ENCODE measurements around the gene IER3.
"Not testable (repeated sequence)": the region's sequence is repeated elsewhere in the genome, so short reads cannot be mapped to it uniquely, and the experiment has no call there.

Gene IER3

DNA sequence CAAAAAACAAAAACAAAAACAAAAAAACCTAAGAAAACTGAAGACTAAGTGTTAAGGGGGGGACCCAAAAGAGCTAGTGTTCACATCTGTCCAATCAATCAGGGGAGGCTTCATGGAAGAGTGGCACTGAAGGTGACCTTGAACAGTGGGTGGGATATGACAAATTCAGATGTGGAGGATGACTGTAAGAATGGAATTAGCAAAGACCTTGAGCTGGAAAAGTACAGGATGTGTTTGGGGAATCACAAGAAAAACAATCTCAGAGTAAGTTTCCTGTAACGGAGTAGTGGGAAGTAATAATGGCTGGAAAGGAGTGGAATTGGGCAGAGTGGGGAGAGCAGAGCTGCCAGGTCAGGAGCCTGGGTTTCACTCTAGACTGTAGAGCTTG, 2.9 kb upstream of the IER3 start:
- DNase-seq: no peak

DNA sequence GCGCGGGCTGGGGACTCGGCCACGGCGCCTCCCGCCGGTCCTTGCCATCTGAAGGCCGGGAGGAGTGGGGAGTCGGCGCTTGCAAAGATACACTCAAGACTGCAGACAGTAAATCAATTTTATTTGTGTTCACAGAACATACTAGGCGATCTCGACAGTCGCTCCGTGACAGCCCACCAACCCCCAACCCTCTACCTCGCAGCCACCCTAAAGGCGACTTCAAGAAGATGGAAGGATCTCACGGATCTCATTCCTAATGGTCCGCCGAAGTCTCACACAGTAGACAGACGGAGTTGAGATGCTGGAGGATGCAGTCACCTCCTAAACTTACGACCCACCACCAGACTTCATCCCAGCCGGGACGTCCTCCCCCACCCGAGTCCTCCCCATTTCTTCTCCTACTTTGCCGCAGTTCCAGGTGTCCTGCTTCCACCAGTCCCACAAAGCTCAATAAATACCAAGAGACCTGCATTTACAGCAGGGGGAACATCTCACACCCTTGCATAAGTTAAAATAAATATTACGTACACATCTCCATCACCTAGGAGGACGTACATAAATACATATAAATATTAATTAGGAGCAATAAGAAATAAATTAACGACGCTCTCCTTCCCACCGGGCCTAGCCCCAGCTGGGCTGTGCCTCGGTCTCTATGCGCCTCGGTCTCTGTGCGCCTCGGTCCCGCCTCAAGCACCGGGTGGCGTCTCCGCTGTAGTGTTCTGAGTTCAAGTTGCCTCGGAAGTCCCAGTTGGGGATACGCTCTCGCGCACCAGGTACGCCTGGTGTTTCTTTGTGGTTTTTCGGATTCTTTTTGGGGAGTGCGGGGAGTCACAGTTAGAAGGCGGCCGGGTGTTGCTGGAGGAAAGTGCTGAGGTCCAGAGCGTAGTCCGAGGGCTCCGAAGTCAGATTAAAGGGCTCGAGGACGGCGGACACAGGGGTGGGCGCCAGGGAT, 971 bp downstream of the IER3 start:
- no peak for DNase-seq

DNA sequence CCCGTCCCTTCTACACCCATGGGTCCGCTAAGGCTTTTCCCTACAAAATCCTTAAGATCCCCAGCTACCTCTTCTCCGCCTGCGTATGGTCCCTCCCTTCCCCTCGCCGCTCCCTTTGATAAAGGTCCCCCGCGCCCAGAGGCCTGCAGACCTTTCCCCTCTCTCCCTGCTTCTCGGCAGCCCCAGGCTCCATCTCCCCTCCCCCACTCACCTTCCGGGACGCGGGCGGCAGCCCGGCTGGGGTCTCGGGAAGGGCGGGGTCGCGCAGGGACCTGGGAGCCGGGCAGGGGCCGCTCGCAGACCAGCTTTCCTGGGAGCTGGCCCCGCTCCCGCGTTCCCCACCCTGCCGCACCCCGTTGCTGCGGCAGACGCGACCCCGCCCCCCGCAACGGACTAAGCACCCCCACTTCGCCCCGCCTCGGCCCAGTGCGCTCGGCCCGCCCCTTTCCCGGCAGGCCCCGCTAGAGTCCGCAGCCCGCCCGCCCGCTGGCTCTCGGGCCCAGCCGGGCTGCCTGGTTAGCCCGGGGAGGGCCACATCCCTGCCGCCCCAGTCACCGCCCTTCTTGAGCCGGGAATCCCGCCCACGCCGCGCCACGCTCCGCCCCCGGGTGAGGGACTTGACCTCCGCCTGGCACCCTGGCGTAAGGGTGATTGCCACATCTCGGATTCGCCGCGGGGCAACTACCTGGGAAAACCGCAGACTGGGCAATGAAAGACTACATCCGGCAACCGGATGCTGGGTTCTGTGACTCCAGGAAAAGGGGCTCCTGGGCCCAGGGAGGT, 1.8 kb downstream of the IER3 start, which contains the start of gene FLOT1:
TSS of gene FLOT1 (minus strand) at position 372 of the 783 bp plus-strand sequence. CDS start 498 bp downstream, outside the sequence.
- DNase-seq: peak; percentile 66

DNA sequence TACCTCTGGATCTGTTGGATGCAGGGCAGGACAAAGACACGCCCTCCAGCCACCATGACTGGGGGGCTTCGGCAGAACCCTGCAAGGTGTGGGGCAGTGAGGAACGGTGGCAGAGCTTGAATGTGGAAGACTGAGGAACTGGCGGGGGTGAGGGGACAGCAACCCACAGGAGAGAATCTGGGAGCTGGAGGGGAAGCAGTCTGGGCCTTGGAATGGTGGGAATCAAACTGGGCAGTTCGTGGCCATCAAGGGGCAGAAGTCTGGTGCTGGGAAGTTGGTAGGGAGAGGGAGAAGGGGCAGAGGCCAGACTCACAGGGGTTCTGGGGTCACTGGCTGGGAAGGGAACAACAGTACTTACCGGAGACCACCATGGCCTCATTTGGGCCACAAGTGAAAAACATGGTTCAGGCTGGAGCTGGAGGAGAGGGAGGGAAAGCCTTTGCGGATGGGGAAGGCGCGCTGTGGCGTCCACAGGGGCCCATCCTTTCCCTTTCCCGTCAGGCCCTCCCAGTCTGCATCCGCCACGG, 2.5 kb downstream of the IER3 start:
- no peak for DNase-seq

DNA sequence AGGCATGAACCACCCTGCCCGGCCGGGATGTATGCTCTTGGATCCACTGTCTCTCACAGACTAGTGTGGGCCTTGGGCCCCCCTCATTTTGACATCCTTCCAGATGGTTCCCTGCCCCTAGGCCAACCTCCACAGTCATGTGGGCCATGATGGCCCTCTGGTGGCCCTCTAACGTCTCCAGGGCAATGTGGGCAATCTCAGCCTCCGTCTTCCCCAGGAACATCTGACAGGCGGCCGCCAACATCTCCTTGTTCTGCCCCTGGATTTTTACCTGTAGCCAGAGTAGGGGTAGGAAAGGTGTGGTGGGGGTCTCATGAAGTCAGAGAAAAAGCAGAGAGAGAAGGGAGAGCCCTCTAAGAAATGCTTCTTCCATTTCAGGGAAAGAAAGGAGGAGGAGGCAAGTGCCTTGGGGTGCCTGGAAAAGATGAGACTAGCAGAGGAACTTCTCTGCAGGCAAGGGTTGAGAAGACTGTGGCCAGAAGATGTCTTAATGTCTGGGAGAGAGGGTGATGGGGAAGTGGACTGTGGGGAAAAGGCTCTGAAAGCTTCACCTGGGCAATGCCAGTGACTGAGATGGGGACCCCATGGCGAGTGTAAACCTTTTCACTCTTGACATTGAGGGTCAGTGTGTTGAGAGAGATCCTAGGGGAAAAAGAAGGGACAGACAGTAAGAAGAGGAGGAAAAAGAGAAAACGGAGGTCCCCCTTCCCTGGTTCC, 3.1 kb downstream of the IER3 start:
- DNase-seq: no peak

DNA sequence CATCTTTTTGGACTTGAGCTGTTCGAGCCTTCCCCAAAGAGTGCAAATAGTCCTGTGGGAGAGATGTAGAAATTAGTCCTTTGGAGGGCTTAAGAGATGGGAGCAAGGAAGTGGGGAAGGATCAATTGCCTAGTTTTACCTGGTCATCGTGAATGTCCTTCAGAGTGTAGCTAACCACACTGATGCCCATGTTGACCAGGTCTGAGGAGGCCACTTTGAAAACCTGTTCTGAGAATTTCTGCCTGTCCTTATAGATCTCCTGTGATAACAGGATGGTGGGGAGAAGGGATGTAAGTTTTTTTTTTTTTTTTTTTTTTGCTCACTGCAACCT, 3.8 kb downstream of the IER3 start:
- no peak for DNase-seq

DNA sequence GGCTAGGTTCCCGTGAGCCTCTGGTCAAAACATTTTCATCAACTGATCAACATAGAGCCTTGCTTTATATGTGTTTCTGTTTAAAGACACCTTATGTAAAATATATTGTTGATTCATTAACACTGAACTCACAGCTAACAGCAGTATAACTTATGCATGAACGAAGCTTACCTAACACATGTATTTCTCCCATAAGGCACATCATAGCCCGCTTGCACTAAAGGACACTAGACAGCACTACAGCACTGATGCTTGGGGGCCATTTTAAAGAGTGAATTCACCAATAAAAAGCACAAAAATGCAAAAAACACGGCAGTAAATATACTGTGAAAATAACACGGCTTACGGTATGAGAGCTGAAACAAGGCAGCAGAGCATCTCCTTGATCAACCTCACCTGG, 5.8 kb downstream of the IER3 start:
- no peak for DNase-seq

DNA sequence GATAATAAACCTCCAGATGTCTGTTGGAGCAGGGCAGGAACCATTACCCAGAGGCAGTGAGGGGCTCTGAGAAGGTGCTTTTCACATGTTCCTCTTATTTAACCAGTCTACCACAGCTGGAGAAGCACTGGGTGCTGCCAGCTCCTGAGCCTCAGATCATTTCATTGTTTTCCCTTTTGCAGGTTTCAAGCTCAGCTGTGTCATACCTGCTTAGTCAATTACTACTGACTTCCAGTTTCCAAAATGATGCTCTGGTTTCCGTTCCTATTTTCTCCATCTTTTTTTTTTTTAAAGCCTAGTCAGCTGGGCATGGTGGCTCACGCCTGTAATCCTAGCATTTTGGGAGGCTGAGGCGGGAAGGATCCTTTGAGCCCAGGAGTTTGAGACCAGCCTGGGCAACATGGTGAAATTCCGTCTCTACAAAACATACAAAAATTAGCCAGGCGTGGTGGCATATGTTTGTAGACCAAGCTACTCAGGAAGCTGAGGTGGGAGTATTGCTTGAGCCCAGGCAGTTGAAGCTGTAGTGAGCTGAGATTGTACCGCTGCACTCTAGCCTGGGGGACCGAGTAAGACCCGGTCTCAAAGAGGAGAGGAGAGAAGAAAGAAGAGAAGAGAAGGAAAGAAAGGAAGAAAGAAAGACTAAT, 8.6 kb downstream of the IER3 start:
- no peak for DNase-seq

DNA sequence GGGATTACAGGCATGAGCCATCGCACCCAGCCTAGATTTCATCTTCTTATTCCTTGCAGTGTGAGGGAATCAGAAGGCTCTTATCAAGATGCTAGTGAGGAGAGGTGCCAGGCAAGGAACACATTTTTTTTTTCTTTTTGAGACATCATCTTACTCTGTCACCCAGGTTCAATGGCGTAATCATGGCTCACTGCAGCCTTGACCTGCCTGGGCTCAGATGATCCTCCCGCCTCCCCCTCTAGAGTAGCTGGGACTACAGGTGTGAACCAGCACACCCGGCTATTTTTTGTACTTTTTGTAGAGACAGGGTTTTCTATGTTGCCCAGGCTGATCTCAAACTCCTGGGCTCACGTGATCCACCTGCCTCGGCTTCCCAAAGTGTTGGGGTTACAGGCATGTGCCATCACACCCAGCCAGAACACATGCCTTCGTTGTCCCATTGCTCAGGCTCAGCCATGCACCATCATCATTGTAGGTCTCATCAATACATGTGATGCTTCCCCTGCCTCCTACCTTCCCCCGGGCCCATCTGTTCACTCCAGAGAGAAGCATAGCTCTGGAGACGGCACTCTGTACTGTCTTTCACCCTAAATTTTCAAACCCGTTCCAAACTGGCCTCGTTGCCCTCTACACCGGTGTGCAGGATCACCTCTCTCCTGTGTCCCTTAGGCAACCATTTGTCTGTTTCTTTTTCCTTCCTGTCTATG, 12.0 kb downstream of the IER3 start:
- no peak for DNase-seq

DNA sequence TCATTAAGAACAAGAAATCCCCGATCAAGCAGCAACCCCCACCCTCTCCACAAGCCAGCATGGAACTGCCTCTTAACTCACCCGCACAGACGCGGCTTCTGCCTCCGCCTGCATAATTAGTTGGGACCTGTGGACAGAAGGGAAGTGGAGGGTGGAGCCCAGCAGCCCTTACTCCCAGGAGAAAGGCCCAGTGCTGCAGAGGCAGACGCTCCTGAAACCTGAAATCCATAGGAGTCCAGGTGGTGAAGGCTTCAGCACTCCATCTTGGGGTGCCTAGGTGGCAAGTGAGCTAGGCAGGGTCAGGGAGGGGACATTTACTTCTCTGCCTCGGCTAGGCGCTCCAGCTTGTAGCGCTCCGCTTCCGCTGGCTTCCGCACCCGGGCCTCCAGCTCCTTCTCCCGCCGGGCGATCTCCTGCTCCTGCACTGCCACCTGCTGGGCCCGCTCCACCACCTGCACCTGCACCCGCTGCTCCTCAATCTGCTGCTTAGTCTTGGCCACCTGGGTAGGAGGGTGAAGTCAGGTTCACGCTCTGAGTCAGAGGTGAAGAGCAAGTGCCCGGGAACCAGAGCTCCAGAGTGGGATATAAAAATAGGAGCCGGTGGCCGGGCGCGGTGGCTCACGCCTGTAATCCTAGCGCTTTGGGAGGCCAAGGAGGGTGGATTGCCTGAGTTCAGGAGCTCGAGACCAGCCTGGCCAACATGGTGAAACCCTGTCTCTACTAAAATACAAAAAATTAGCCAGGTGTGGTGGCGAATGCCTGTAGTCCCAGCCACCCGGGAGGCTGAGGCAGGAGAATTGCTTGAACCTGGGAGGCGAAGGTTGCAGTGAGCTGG, 13.5 kb downstream of the IER3 start:
- DNase-seq: peak; percentile 84

DNA sequence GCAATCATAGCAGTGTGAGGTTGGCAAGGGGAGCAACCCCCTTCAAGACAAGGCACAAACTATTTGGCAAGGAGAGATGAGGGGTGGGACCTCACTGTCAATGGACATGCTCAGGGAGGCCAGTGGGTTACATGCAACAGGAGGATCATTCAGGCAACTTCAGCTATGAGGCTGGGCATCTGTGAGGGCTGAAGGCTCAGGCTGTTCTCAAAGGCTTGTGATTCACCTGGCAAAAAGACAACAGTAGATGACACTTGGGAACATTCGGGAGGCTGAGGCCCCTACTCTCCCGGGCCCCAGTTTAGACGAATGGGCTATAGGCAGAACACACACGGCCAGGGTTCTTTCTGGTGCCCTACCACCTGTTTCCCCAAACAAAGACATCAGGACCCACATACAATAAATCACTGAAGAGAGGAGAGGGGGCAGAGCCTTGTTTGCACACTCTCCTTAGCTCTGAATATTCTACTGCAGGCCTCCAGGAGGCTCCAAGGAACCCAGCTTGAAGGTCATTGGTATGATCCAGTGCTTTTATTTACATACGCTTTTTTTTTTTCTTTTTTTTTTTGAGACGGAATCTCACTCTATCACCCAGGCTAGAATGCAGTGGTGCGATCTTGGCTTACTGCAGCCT, 16.3 kb downstream of the IER3 start:
- no peak for DNase-seq

DNA sequence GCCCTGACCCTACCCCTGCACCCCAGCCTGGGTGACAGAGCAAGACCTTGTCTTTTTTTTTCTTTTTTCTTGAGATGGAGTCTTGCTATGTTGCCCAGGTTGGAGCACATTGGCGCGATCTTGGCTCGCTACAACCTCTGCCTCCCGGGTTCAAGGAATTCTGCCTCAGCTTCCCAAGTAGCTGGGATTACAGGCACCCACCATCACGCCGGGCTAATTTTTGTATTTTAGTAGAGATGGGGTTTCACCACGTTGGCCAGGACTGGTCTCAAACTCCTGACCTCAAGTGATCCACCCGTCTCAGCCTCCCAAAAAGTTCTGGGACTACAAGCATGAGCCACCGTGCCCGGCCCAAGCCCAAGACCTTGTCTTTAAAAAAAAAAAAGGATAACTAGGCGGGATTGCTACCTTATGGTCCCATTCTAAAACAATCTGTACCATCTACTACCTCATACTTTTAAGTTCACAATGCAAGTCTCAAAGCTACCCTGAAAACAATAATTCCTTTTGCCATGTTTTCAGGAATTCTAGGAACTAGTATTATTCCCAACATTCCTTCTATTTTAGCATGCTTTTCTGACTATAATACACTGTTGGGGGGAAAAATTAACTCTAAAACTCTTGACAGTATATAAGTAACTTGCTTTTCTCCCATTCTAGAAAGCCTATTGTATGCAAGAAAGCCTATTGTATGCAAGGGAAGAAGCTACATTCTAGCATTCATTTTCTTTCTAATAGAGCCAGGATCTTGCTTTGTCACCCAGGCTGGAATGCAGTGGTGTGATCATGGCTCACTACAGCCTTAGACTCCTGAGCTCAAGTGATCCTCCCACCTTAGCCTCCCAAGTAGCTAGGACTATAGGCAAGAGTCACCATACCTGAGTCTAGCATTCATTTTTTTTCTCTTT, 17.6 kb downstream of the IER3 start:
- DNase-seq: no peak

DNA sequence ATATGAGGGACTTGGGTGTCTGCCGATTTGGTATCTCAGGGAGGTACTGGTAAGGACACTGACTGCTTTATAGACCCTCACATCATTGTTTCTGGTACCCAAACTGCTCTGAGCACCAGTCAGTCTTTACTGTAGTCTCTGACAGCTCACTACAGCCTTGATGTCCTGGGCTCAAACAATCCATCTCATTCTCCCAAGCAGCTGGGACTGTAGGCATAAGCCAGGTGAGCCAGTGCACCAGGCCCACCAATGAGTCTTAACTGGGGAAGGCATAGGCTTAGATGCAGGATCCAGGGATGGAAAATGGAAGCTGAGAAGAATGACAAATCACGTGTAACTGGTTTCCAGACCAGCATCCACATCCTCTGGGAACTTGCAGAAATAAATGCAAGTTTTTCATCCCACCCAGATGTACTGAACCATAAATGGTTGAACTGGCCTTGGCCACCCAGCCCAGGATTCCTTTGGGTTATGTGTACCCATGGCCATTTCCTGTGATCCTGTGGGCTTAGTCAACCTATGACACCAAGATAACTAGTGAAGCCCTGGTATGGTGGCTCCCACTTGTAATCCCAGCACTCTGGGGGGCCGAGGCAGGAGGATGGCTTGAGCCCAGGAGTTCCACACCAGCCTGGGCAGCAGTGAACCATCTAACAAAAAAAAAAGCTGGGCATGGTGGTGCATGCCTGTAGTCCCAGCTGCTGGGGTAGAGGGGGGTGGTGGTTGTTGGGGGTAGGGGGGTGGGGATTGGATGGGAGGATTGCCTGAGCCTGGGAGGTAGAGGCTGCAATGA, 18.4 kb downstream of the IER3 start:
- no peak for DNase-seq

DNA sequence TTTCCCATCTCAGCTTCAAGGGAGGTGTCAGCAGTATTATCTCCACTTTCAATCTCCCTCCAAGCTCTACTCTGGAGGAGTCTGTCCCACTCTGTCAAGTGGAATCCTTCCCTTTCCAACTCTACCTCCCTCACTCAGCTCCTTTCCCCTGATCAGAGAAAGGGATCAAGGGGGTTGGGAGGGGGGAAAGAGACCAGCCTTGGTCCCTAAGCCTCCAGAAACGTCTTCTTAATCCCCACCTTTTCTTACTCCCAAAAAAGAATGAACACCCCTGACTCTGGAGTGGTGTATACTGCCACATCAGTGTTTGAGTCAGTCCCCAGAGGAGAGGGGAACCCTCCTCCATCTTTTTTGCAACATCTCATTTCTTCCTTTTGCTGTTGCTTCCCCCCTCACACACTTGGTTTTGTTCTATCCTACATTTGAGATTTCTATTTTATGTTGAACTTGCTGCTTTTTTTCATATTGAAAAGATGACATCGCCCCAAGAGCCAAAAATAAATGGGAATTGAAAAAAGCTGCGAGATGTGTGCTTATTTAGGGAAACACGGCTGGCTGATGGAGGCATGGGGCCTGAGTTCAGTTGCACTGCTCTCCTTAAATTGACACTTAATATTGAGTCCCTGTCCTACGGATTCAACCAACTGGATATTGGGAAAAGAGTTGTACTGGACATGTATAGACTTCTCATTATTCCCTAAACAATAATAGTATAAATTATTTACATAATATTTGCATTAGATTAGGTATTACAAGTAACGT, 19.3 kb downstream of the IER3 start:
- no peak for DNase-seq

DNA sequence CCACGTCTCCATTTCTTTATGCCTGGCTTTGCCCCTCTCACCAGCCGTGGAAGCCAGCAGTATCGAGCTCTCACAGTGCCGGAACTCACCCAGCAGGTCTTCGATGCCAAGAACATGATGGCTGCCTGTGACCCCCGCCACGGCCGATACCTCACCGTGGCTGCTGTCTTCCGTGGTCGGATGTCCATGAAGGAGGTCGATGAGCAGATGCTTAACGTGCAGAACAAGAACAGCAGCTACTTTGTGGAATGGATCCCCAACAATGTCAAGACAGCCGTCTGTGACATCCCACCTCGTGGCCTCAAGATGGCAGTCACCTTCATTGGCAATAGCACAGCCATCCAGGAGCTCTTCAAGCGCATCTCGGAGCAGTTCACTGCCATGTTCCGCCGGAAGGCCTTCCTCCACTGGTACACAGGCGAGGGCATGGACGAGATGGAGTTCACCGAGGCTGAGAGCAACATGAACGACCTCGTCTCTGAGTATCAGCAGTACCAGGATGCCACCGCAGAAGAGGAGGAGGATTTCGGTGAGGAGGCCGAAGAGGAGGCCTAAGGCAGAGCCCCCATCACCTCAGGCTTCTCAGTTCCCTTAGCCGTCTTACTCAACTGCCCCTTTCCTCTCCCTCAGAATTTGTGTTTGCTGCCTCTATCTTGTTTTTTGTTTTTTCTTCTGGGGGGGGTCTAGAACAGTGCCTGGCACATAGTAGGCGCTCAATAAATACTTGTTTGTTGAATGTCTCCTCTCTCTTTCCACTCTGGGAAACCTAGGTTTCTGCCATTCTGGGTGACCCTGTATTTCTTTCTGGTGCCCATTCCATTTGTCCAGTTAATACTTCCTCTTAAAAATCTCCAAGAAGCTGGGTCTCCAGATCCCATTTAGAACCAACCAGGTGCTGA, 20.3 kb downstream of the IER3 start:
- not testable (repeated sequence) for DNase-seq

DNA sequence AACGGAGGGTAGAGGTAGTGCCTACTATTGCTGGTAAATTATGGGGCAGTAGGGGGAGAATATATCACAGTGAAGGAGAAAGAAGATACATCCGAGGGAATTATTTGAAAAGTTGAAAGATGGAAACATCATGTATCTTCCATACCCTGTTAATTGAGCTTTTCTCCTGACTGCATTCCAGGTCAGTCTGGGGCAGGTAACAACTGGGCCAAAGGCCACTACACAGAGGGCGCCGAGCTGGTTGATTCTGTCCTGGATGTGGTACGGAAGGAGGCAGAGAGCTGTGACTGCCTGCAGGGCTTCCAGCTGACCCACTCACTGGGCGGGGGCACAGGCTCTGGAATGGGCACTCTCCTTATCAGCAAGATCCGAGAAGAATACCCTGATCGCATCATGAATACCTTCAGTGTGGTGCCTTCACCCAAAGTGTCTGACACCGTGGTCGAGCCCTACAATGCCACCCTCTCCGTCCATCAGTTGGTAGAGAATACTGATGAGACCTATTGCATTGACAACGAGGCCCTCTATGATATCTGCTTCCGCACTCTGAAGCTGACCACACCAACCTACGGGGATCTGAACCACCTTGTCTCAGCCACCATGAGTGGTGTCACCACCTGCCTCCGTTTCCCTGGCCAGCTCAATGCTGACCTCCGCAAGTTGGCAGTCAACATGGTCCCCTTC, 21.0 kb downstream of the IER3 start:
- not testable (repeated sequence) for DNase-seq

Data from COR-L47 (cell line).